ENCODE results near the gene F10.
"Not testable (repeated sequence)": the region's sequence is repeated elsewhere in the genome, so short reads cannot be mapped to it uniquely, and the experiment has no call there.

F10 gene

DNA sequence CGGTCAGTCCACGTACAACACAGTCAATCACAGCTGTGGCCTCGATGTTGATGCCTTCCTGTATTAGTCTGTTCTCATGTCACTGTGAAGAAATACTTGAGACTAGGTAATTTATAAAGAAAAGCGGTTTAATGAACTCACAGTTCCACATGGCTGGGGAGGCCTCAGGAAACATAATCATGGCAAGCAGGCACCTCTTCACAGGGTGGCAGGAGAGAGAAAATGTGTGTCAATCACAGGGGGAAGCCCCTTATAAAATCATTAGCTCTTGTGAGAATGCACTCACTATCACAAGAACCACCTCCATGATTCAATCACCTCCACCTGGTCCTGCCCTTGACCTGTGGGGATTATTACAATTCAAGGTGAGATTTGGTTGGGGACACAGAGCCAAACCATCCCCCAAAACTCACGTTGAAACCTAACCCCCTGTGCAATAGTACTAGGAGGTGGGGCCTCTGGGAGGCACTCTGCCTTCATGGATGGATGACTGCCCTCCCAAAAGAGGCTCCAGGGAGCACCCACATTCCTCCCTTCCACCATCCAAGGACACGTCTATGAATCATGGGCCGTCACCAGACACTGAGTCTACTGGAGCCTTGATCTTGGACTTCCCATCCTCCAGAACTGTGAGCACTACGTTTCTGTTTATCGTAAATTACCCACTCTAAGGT, 33.5 kb downstream of the F10 start:
- DNase-seq, result no peak

DNA sequence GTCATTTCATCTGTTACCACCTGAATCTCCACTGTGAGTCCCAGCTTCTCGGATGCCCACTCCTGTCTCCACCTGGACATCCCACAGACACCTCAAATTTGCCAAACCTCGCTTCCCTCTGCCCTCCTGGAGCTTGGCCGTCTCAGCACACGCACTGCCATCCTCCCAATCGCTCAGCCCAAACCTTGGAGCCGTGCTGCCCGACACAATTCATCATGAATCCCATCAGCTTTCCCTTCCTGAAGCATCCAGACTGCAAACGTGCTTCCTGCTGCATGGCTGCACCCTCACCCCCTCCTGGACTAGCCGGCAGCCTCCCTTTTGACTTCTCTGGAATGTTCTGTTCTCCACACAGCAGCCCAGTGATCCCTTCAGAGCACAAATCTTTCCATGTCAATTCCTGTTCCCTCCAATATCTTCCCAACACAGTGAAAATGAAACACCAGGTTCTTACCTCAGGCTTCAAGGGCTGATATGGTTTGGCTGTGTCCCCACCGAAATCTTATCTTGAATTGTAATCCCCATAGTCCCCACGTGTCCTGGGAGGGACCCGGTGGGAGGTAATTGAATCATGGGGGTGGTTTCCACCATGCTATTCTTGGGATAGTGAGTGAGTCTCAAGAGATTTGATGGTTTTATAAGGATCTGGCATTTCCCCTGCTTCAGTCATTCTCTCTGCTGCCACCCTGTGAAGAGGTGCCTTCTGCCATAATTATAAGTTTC, 34.8 kb downstream of the F10 start:
- DNase-seq, result no peak

DNA sequence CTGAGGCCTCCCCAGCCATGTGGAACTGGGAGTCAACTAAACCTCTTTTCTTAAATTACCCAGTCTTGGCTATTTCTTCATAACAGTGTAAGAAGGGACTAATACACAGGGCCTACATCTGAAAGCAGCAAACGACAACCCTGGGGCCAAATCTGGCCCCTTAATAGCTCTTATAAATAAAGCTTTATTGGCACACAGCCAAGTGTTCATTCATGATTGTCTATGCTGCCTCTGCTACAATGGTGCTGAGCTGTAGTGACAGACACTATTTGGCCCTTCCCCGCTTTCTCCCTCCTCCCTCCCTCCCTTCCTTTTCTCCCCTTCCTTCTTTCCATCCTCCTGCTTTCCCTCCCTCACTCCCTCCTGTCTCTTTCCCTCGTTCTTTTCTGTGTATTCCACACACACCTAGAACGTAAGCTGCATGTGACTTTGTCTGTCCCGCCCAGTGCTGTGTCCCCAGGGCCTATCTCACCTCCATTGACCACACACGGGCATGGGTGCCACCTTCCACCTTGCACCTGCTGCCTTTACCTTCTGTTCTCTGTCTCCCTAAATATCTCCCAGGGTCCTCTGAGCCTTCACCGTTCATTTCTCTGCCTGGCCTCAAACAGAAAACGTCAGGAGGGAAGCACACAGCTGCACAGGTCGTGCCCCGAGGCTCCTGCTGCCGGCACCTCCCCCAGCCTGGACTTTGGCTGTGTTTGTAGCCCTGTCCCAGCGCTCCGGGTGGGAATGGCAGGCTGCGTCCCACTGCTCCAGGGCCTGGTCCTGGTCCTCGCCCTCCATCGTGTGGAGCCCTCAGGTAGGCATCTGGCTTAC, 35.5 kb downstream of the F10 start, which contains the start of gene PROZ:
Gene PROZ (plus strand): TSS at position 720 of the 819 bp plus-strand sequence. CDS start 13 bp downstream, at position 733.
- DNase-seq, result no peak

GRCh38 chr13:113158946-113159345, 36.3 kb downstream of the F10 start:
- DNase-seq, result no peak

- DNase-seq, result no peak
Observed at GRCh38 chr13:113159701-113160100, 37.1 kb downstream of the F10 start.

- no peak for DNase-seq
Observed at GRCh38 chr13:113160983-113161382, 38.4 kb downstream of the F10 start.

DNA sequence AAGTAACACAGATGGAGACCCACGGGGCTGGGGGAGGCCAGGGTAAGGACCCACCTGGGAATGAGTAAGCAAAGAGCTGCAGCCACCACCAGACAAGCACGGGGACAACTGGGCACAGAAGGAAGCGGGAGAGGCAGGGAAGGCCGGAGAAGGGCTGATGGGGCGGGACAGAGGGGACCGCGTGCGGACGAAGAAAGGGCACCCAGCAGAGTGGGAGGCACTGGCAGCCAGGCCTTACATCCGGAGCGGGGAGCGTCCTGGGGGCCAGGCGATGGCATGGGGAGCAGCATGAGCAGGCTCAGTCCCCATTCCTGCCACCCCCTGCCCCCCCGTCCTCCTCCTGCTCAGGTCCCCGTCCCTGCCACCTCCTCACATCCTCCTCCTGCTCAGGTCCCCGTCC, 38.8 kb downstream of the F10 start:
- DNase-seq, result no peak

- not testable (repeated sequence) for DNase-seq
Observed at GRCh38 chr13:113161975-113162374, 39.4 kb downstream of the F10 start.

DNA sequence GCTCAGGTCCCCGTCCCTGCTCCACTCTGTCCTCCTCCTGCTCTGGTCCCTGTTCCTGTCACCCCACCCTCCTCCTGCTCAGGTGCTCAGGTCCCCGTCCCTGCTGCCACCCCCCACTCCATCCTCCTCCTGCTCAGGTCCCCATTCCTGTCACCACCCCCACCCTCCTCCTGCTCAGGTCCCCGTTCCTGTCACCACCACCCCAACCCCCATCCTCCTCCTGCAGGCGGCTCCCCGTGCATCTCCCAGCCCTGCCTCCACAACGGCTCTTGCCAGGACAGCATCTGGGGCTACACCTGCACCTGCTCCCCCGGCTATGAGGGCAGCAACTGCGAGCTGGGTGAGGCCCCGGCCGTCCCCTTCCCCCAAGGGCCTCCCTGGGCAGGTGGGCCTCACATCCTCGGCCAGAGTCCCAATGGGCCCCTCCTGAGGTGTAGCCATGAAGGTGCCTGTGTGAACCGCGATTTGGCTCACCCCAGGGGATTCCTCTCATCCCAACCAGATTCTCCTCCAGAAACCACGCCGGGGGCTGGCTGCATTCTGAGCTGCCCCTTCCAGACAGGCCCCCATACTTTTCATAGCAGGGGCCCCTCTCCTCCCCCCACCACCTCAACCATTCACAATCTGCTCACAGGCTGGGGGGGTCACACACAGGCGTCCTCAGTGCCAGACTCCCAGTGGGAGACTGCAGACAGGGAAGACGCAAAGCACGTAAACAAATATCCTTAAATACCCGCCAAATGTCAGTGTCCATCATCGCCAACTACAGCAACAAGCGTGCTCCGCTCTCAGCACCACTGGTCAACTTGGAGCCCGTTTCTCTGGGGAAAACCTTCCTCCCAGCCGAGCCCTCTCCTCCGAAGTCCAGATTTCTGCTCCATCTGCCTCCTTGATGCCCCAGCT, 40.4 kb downstream of the F10 start:
- no peak for DNase-seq

- DNase-seq, result no peak
Observed at GRCh38 chr13:113164492-113164891, 41.9 kb downstream of the F10 start.

- no peak for DNase-seq
Observed at GRCh38 chr13:113166266-113166665, 43.7 kb downstream of the F10 start.

DNA sequence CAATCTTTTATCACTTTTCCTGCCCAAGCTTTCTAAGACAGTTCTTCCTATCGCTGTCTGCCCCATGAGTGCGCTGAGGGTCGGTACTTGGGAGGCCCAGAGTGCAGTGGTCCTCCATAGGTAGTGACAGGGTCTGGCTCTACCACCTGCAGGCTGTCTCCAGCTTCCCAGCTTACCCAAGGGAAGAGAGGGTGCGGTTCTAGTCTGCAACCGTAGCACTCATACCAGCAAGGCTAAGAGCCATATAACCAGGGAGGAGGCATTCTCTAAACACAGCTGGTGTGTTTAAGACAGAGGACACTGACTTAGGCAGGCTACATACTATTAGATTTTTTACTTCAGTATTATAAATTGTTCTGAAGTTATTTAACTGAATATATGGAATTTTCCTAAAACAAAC, 44.1 kb downstream of the F10 start:
- no peak for DNase-seq

GRCh38 chr13:113167155-113167554, 44.6 kb downstream of the F10 start:
- DNase-seq, result no peak

DNA sequence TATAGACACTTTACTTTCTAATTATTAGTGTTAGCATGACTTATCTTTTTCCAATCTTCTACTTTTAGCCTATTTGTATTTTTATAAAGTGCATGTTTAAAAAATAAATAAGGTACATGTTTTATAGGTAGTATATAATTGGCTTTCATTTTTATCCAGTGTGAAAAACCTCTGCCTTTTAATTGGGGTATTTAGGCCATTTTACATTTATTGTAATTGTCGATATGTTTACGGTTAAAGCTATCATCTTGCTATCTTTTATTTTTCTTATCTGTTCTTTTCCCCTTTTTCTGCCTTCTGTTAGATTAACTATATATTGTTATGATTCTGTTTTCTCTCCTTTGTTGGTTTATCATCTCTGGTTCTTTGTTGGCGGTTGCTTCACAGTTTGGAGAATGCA, 45.0 kb downstream of the F10 start:
- DNase-seq, result no peak

DNA sequence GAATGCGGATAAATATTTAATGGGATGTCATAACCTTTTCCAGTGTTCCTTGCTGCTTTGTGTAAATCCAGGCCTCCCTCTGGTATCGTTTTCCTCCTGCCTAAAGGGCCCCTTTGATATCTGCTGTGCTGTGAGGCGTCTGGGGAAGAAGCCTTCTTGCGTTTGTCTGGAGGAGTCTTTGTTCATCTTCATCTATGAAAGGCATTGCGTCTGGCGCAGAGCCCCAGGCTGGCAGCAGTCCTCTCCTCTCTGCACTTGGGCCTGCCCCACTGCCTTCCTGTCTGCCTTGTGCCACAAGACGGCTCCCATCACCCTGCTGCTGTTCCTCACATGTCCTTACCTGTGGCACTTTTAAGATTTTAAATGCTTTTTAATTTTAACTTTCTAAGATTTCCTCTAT, 45.6 kb downstream of the F10 start:
- no peak for DNase-seq

- no peak for DNase-seq
Observed at GRCh38 chr13:113169277-113170272, 47.0 kb downstream of the F10 start.

GRCh38 chr13:113170511-113170910, 47.9 kb downstream of the F10 start:
- DNase-seq, result no peak

GRCh38 chr13:113171250-113172125, 48.9 kb downstream of the F10 start:
- DNase-seq, result no peak

- DNase-seq, result no peak
Observed at GRCh38 chr13:113172419-113172926, 49.9 kb downstream of the F10 start.

GRCh38 chr13:113176280-113176679, 53.7 kb downstream of the F10 start:
- DNase-seq, result no peak
